HepG2 (cell line): ENCODE results near the gene ATRNL1. TPM values are rescaled to one million over a fixed set of nuclear protein-coding genes. Genes with fewer than 3 reads are reported as not detected.

Source experiments
- BHLHE40 ChIP-seq: IDR thresholded peaks from 2 replicates; pipeline ENCODE4 v1.6.1; 2011; ENCODE audit warnings: low read length, improper control_type of control experiment
- KIAA2018 ChIP-seq: sonication (generic); formaldehyde crosslinking; IDR thresholded peaks from 2 replicates; pipeline ENCODE4 v1.5.0; 2020; ENCODE audit warnings: mild to moderate bottlenecking, missing genetic modification reagents, borderline replicate concordance
- MIER2 ChIP-seq: IDR thresholded peaks from 2 replicates; pipeline ENCODE4 v1.6.1; 2016; ENCODE audit warnings: missing biosample characterization, missing genetic modification reagents
- NCOA5 ChIP-seq: sonication (generic); formaldehyde crosslinking; IDR thresholded peaks from 2 replicates; pipeline ENCODE4 v1.4.0; 2020; ENCODE audit warnings: missing genetic modification reagents
- ZFAT ChIP-seq: sonication (generic); formaldehyde crosslinking; conservative IDR thresholded peaks from 2 replicates; pipeline ENCODE4 v1.8.1; 2023; ENCODE audit warnings: missing genetic modification reagents, inconsistent platforms
- ZNF629 ChIP-seq: sonication (generic); formaldehyde crosslinking; conservative IDR thresholded peaks from 2 replicates; pipeline ENCODE4 v1.5.0; 2020; ENCODE audit warnings: missing genetic modification reagents
- ZNF687 ChIP-seq: sonication (generic); formaldehyde crosslinking; IDR thresholded peaks from 2 replicates; pipeline ENCODE4 v1.5.1; 2020; ENCODE audit warnings: mild to moderate bottlenecking, missing genetic modification reagents, moderate library complexity
- polyA plus RNA-seq, 8 experiments: library from polyadenylated mRNA; depleted of rRNA in 3 of 8; stranded (reverse) in 7 of 8; unstranded in 1 of 8; fragments of >200 nt; fragmentation: Illumina TruSeq in 4 of 8; extraction: Trizol in 4 of 8; gene quantifications; 2 replicates each; pipeline versions ENCODE4 v1.2.1 to v1.2.3, GENCODE V29; 2011 to 2016; ENCODE audit warnings: low read depth in 4 of 8, missing spikeins in 1 of 8, mixed read lengths in 1 of 8; ENCODE audit not compliant: insufficient read depth in 1 of 8
- total RNA-seq, 5 experiments: library from RNA; depleted of rRNA; stranded (reverse); fragments of >200 nt; fragmentation: Illumina TruSeq; extraction: Trizol; gene quantifications; 2 replicates each; pipeline ENCODE4 v1.2.3, GENCODE V29; 2016; ENCODE audit warnings: low read depth in 1 of 5
- TF ChIP-seq, protein P1 (sequence below), 2 experiments: fragments of 450-650 bp in 1 of 2; sonication (generic) in 1 of 2; formaldehyde crosslinking in 1 of 2; IDR thresholded peaks; 2 replicates each; pipeline versions ENCODE4 v1.6.1 to v1.8.0; 2016 to 2022; ENCODE audit warnings: antibody characterized with exemption in 1 of 2, mild to moderate bottlenecking in 1 of 2, missing genetic modification reagents in 1 of 2

Gene ATRNL1
- total and polyA plus RNA-seq, 2 of the 13 experiments (the other 11 are each of a cell fraction or from before 2014, with no cell fraction given): 0.04 TPM; not detected in 1

DNA sequence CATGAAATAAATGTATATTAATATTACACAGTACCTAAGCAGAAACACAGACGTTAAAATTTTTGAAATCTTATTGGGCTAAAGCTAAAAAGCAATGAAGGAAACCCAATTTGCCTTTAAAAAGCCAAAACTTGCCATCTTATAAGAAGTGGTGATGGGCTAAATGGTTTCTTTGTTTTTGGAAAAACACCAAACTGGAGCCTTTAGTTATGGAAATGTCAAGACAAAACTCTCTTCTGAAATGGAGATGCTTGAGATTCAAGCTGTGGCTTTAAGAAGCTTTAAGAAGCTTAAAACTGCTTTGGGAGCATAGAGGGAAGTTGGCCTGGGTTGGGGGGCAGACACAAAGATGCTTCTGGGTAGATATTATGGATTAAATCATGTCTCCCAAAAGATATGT lies 902.9 kb downstream of the ATRNL1 start (continued):
- TF ChIP-seq KIAA2018 (CRISPR knock-in tag): no peak
- no peak for TF ChIP-seq BHLHE40
- TF ChIP-seq, protein P1, sequence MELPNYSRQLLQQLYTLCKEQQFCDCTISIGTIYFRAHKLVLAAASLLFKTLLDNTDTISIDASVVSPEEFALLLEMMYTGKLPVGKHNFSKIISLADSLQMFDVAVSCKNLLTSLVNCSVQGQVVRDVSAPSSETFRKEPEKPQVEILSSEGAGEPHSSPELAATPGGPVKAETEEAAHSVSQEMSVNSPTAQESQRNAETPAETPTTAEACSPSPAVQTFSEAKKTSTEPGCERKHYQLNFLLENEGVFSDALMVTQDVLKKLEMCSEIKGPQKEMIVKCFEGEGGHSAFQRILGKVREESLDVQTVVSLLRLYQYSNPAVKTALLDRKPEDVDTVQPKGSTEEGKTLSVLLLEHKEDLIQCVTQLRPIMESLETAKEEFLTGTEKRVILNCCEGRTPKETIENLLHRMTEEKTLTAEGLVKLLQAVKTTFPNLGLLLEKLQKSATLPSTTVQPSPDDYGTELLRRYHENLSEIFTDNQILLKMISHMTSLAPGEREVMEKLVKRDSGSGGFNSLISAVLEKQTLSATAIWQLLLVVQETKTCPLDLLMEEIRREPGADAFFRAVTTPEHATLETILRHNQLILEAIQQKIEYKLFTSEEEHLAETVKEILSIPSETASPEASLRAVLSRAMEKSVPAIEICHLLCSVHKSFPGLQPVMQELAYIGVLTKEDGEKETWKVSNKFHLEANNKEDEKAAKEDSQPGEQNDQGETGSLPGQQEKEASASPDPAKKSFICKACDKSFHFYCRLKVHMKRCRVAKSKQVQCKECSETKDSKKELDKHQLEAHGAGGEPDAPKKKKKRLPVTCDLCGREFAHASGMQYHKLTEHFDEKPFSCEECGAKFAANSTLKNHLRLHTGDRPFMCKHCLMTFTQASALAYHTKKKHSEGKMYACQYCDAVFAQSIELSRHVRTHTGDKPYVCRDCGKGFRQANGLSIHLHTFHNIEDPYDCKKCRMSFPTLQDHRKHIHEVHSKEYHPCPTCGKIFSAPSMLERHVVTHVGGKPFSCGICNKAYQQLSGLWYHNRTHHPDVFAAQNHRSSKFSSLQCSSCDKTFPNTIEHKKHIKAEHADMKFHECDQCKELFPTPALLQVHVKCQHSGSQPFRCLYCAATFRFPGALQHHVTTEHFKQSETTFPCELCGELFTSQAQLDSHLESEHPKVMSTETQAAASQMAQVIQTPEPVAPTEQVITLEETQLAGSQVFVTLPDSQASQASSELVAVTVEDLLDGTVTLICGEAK (IDR thresholded peaks at IDR 0.05): no peak
- TF ChIP-seq, protein P1 (CRISPR knock-in tag; IDR thresholded peaks at IDR 0.05): no peak
- no peak for TF ChIP-seq ZFAT
- TF ChIP-seq NCOA5 (CRISPR knock-in tag): no peak
- no peak for TF ChIP-seq ZNF687 (CRISPR knock-in tag)
- TF ChIP-seq MIER2 (CRISPR knock-in tag): no peak
- TF ChIP-seq ZNF629 (CRISPR knock-in tag): no peak
